ENCODE data around the gene TEX29.

GRCh38 chr13:111282997-111283396 lies 37.4 kb upstream of the TEX29 start:
- TF ChIP-seq CTCF (IDR thresholded peaks at IDR 0.05; ENCODE audit: low read length) (no peak), EZH2 (optimal IDR thresholded peaks at IDR 0.05; ENCODE audit: low read depth, low read length) (no peak), EZH2phosphoT487 (IDR thresholded peaks at IDR 0.05; ENCODE audit: low read length) (no peak)

All from MM.1S (cell line).